PC-3 (cell line): Measurements from ENCODE around the gene GTF3A. TPM values are rescaled to one million over a fixed set of nuclear protein-coding genes. Genes with fewer than 3 reads are reported as not detected.
A peak's percentile ranks its signal among the peaks of the same experiment; 100 is the strongest.

Experiments used
- ATAC-seq: fragments of 200-7000 bp; cut with Tn5 transposase; 2 replicates; pipeline ENCODE4 v1.9.1; 2020; ENCODE audit warnings: mild to moderate bottlenecking, moderate library complexity
- BruUV-seq: library from RNA; stranded (reverse); fragments of 400-500 nt; replicated peaks from 2 replicates; lab custom pipeline; 2021; lab: Mats Ljungman, UMichigan
- CTCF ChIA-PET: fragments of 300-600 bp; sonication (Branson Sonifier 250); formaldehyde crosslinking; loops from one replicate; lab custom pipeline; 2022; ENCODE audit warnings: antibody characterized with exemption; lab: Charles Lee
- POLR2A ChIA-PET: fragments of 300-600 bp; sonication (Branson Sonifier 250); formaldehyde crosslinking; loops from one replicate; lab custom pipeline; 2022; ENCODE audit warnings: antibody characterized with exemption; ENCODE audit not compliant: unreplicated experiment; lab: Charles Lee
- DNase-seq: peaks from one replicate; pipeline ENCODE4 v3.0.0-alpha.2; 2015
- H2AFZ ChIP-seq: fragments of 300-600 bp; sonication (generic); 2 replicates; pipeline ENCODE4 v1.6.0; 2016; ENCODE audit warnings: antibody characterized with exemption, low read length
- H3F3A ChIP-seq: fragments of 300-600 bp; sonication (generic); one replicate; pipeline ENCODE4 v1.6.0; 2017; ENCODE audit warnings: antibody characterized with exemption, low read length, control low read depth, mild to moderate bottlenecking; ENCODE audit not compliant: unreplicated experiment
- H3K27ac ChIP-seq: fragments of 300-600 bp; sonication (generic); 2 replicates; pipeline ENCODE4 v1.5.1; 2016; ENCODE audit warnings: mild to moderate bottlenecking, low read length
- H3K27me3 ChIP-seq: fragments of 300-600 bp; sonication (generic); 2 replicates; pipeline ENCODE4 v1.6.1; 2016; ENCODE audit warnings: low read length, mixed read lengths
- H3K36me3 ChIP-seq: fragments of 300-600 bp; sonication (generic); 2 replicates; pipeline ENCODE4 v1.6.1; 2016; ENCODE audit warnings: low read depth, mixed run types, low read length, mixed read lengths
- H3K4me1 ChIP-seq: fragments of 300-600 bp; sonication (generic); 2 replicates; pipeline ENCODE4 v1.5.1; 2016; ENCODE audit warnings: low read length; ENCODE audit not compliant: insufficient read depth
- H3K4me2 ChIP-seq: fragments of 300-600 bp; sonication (generic); 2 replicates; pipeline ENCODE4 v1.6.0; 2016; ENCODE audit warnings: low read length
- H3K4me3 ChIP-seq: fragments of 300-600 bp; sonication (generic); 2 replicates; pipeline ENCODE4 v1.5.1; 2016; ENCODE audit warnings: mild to moderate bottlenecking, low read length, mixed read lengths
- H3K79me2 ChIP-seq: fragments of 300-600 bp; sonication (generic); 2 replicates; pipeline ENCODE4 v1.6.1; 2017; ENCODE audit warnings: low read length, mixed read lengths
- H3K9ac ChIP-seq: fragments of 300-600 bp; sonication (generic); 2 replicates; pipeline ENCODE4 v1.6.0; 2016; ENCODE audit warnings: mild to moderate bottlenecking, low read length
- H3K9me2 ChIP-seq: fragments of 300-600 bp; sonication (generic); replicated peaks from 2 replicates; pipeline ENCODE4 v1.6.1; 2016; ENCODE audit warnings: mixed run types, low read length, mixed read lengths
- H3K9me3 ChIP-seq: fragments of 300-600 bp; sonication (generic); 2 replicates; pipeline ENCODE4 v1.6.1; 2016; ENCODE audit warnings: low read length, mixed read lengths
- H4K20me1 ChIP-seq: fragments of 300-600 bp; sonication (generic); 2 replicates; pipeline ENCODE4 v1.6.1; 2016; ENCODE audit warnings: low read length, mixed read lengths
- EZH2 ChIP-seq: fragments of 300-600 bp; sonication (generic); IDR thresholded peaks from one replicate; pipeline ENCODE4 v1.6.1; 2017; ENCODE audit warnings: antibody characterized with exemption, mild to moderate bottlenecking, low read length; ENCODE audit not compliant: unreplicated experiment
- EZH2phosphoT487 ChIP-seq: fragments of 300-600 bp; sonication (generic); IDR thresholded peaks from 2 replicates; pipeline ENCODE4 v1.6.1; 2018; ENCODE audit warnings: mild to moderate bottlenecking, antibody characterized with exemption, low read length, borderline replicate concordance
- intact Hi-C: fragments of 100-400 bp; cut with micrococcal nuclease; formaldehyde crosslinking; loops from 2 replicates; pipeline ENCODE4 v1.9.0; 2023
- total RNA-seq: library from RNA; depleted of rRNA; stranded (reverse); fragments of >200 nt; gene quantifications from 2 replicates; pipeline ENCODE4 v1.2.3, GENCODE V29; 2014
- TF ChIP-seq, protein P1 (sequence below): fragments of 300-600 bp; sonication (generic); conservative IDR thresholded peaks from 2 replicates; pipeline ENCODE4 v1.5.1; 2017; ENCODE audit warnings: antibody characterized with exemption, low read depth, mild to moderate bottlenecking, low read length

The GTF3A gene
- total RNA-seq, 1 experiment from 2014 or later = 201 TPM

DNA sequence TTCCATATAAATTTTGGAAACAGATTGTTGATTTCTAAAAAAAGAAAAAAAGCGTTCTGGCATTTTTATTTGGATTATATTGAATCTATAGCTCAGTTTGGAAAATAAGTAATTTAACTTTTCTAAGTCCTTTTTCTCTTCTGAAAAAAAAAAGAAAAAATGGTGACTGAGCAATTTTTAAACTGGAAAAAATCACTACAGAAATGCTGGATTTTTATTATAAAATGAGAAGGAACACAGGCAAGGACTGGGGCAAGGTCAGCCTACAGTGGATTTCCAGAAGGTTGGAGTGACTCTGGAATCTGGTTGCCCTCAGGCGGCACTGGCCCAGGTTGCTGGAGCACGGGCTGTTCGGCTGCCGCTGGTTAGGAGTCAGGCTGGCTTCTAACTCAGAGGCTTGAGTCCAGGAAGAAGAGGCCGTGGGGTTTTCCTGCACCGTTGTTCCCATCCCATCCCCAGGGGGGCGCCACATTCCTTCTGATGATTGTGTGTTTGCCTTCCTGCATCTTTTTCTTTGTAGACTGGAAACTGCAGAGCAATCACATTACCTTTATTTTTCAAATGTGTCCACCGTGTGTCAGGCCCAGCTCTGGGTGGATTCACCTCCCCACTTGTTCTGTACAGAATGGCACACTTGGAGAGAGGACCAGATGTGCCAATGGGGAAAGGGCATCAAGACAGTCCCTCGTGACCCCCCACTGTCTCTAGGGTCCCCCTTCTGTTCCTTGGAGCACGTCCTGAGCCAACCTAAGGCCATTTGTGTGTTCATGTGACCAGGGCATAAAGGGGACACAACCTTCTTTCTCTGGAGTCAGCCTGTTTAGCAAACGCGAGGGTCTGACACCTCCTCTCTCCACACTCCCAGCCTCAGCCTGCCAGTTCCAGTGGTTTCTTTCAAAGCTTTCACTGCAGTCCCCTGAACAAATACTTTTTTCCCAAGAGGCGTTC is 44.5 kb upstream of the GTF3A start:
- H3K27ac ChIP-seq = no peak overlapping the region
- DNase-seq = peak; percentile 76

DNA sequence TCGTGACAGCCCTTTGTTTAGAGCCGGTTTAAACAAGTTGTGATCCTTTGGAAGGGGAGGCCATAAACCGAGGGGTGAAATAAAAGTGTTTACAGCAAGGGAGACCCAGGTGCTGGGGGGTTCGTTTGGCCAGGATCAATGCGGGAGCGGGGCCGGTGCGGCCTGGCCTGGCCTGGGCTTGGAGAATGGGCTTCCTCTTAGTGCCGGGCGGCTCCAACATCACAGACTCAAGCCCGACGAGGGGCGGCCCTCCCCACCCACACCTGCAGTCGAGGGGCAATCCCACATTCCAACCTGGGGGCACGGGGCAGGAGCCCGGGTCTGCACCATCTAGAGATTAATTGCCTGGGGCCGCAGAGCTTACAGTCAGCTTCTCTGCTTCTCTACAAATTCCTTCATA is 42.8 kb upstream of the GTF3A start:
- intact Hi-C loops = no loop called here
- CTCF ChIA-PET = no interaction called here

More for the DNA sequence above, 44.5 kb upstream of the GTF3A start:
- Histone ChIP-seq H3K9me2 (no peaks in the 10 kb centered on the region), H3K4me2 (no peak overlapping the region), H3K4me3 (no peak overlapping the region), H3K4me1 (peaks cover 6% of the 10 kb centered on the region; the same call in 1 of the 2 replicates), H3F3A (no peaks in the 10 kb centered on the region), H3K9me3 (no peaks in the 10 kb centered on the region), H4K20me1 (no peaks in the 10 kb centered on the region), H3K27me3 (no peaks in the 10 kb centered on the region), H3K9ac (no peak overlapping the region), H2AFZ (peak overlapping the region; percentile 65; the same call in 1 of the 2 replicates), H3K36me3 (no peaks in the 10 kb centered on the region), H3K79me2 (no peaks in the 10 kb centered on the region)
- intact Hi-C loops = no loop called here
- CTCF ChIA-PET = interaction anchor here (0.7 to 1.0 kb wide), 2 partner anchors 50 to 447 kb away, joined by 3 read pairs; no protein-coding TSS in a partner anchor
- no peak for TF ChIP-seq EZH2phosphoT487
- TF ChIP-seq, protein P1, sequence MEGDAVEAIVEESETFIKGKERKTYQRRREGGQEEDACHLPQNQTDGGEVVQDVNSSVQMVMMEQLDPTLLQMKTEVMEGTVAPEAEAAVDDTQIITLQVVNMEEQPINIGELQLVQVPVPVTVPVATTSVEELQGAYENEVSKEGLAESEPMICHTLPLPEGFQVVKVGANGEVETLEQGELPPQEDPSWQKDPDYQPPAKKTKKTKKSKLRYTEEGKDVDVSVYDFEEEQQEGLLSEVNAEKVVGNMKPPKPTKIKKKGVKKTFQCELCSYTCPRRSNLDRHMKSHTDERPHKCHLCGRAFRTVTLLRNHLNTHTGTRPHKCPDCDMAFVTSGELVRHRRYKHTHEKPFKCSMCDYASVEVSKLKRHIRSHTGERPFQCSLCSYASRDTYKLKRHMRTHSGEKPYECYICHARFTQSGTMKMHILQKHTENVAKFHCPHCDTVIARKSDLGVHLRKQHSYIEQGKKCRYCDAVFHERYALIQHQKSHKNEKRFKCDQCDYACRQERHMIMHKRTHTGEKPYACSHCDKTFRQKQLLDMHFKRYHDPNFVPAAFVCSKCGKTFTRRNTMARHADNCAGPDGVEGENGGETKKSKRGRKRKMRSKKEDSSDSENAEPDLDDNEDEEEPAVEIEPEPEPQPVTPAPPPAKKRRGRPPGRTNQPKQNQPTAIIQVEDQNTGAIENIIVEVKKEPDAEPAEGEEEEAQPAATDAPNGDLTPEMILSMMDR = peak; percentile 80
- ATAC-seq = peak; percentile 76
- POLR2A ChIA-PET = no interaction called here
- no TSS peak for BruUV-seq

More for the DNA sequence above, 42.8 kb upstream of the GTF3A start:
- H3K9me2 ChIP-seq = no peaks in the 10 kb centered on the region
- H2AFZ ChIP-seq = no peak overlapping the region
- H3K9me3 ChIP-seq = no peaks in the 10 kb centered on the region
- H3K4me2 ChIP-seq = no peak overlapping the region
- no peaks in the 10 kb centered on the region for H3K27me3 ChIP-seq
- DNase-seq (no peak), ATAC-seq (no peak)
- no TSS peak for BruUV-seq
- H3K36me3 ChIP-seq = no peaks in the 10 kb centered on the region
- H3F3A ChIP-seq = no peaks in the 10 kb centered on the region
- no peak overlapping the region for H3K9ac ChIP-seq
- no peaks in the 10 kb centered on the region for H3K4me1 ChIP-seq
- no peaks in the 10 kb centered on the region for H4K20me1 ChIP-seq
- no peak overlapping the region for H3K27ac ChIP-seq
- POLR2A ChIA-PET = no interaction called here
- TF ChIP-seq EZH2 = no peak
- TF ChIP-seq, protein P1 = no peak
- TF ChIP-seq EZH2phosphoT487 = no peak
- no peaks in the 10 kb centered on the region for H3K79me2 ChIP-seq
- no peak overlapping the region for H3K4me3 ChIP-seq
